Endodermal cell (in vitro differentiated cells): Measurements from ENCODE around the gene TAS2R31. TPM values are rescaled to one million over a fixed set of nuclear protein-coding genes. Genes with fewer than 3 reads are reported as not detected.

Source experiments
- DNase-seq: peaks from one replicate; pipeline ENCODE4 v3.0.0-alpha.2; 2017
- H3K27ac ChIP-seq: 2 replicates; pipeline ENCODE4 v1.5.1; 2013; ENCODE audit warnings: mild to moderate bottlenecking, low read depth, low read length, moderate library complexity
- H3K27me3 ChIP-seq: 2 replicates; pipeline ENCODE4 v1.6.1; 2013; ENCODE audit warnings: mild to moderate bottlenecking, low read length, moderate library complexity; ENCODE audit not compliant: insufficient read depth, control insufficient read depth, poor library complexity, severe bottlenecking
- H3K36me3 ChIP-seq: 2 replicates; pipeline ENCODE4 v1.7.0; 2013; ENCODE audit warnings: mild to moderate bottlenecking, low read length, moderate library complexity; ENCODE audit not compliant: control insufficient read depth, insufficient read depth
- H3K4me1 ChIP-seq: one replicate; pipeline ENCODE4 v1.7.0; 2013; ENCODE audit warnings: low read length; ENCODE audit not compliant: control insufficient read depth, insufficient read depth
- H3K4me3 ChIP-seq: 2 replicates; pipeline ENCODE4 v1.5.1; 2013; ENCODE audit warnings: mild to moderate bottlenecking, low read length, moderate library complexity
- H3K9ac ChIP-seq: 2 replicates; pipeline ENCODE4 v1.6.1; 2013; ENCODE audit warnings: mild to moderate bottlenecking, low read length, moderate library complexity; ENCODE audit not compliant: poor library complexity, severe bottlenecking; ENCODE audit errors: extremely low read depth
- H3K9me3 ChIP-seq: 2 replicates; pipeline ENCODE4 v1.6.1; 2013; ENCODE audit warnings: mild to moderate bottlenecking, low read length, moderate library complexity; ENCODE audit not compliant: control insufficient read depth
- H3K27ac Mint-ChIP-seq: 2 replicates; pipeline ENCODE4 v1.8.0; 2020; ENCODE audit warnings: mixed read lengths
- H3K27me3 Mint-ChIP-seq: 2 replicates; pipeline ENCODE4 v1.8.0; 2021; ENCODE audit warnings: mild to moderate bottlenecking, mixed read lengths; ENCODE audit not compliant: insufficient read depth
- H3K36me3 Mint-ChIP-seq: 2 replicates; pipeline ENCODE4 v1.8.0; 2020; ENCODE audit warnings: low read depth, mixed read lengths
- H3K4me1 Mint-ChIP-seq: 2 replicates; pipeline ENCODE4 v1.8.0; 2020; ENCODE audit warnings: mixed read lengths
- H3K4me3 Mint-ChIP-seq: 2 replicates; pipeline ENCODE4 v1.8.0; 2020; ENCODE audit warnings: mild to moderate bottlenecking, moderate library complexity, mixed read lengths
- H3K9me3 Mint-ChIP-seq: 2 replicates; pipeline ENCODE4 v1.8.0; 2020; ENCODE audit warnings: mild to moderate bottlenecking, mixed read lengths
- CTCF ChIP-seq: fragments of 200-600 bp; sonication (generic); conservative IDR thresholded peaks from 2 replicates; pipeline ENCODE4 v1.5.0; 2021; ENCODE audit warnings: antibody characterized with exemption, mild to moderate bottlenecking
- WGBS, 2 experiments: methylation state at CpG; one replicate each; pipeline versions ENCODE4 v1.1.5 to v1.1.7; 2013; ENCODE audit warnings: missing lambda C conversion rate in 2 of 2, mixed read lengths in 1 of 2; ENCODE audit not compliant: insufficient coverage in 1 of 2, insufficient read length in 1 of 2; 5-methylcytosine and 5-hydroxymethylcytosine counted together
- total RNA-seq, 2 donors: library from RNA; stranded (reverse); fragmentation: NEBNext Ultra II Directional in 1 of 2; extraction: Animal tissue kit (Norgen Biotek cat#: 25700) in 1 of 2; gene quantifications; 2 replicates in 1 of 2; 3 replicates in 1 of 2; pipeline ENCODE4 v1.2.1, GENCODE V29; 2021

The TAS2R31 gene
- total RNA-seq, 2 donors from 2014 or later = 2.4 to 12.4 TPM

GRCh38 chr12:11014234-11014633, 17.0 kb downstream of the TAS2R31 start:
- Mint-ChIP-seq H3K27me3 (no peaks in the 10 kb centered on the region), H3K9me3 (no peaks in the 10 kb centered on the region), H3K4me3 (no peak overlapping the region), H3K4me1 (peaks cover 7% of the 10 kb centered on the region), H3K27ac (no peak overlapping the region), H3K36me3 (peaks cover 19% of the 10 kb centered on the region)
- DNase-seq = no peak
- Histone ChIP-seq H3K9me3 (no peaks in the 10 kb centered on the region), H3K4me1 (no peaks in the 10 kb centered on the region), H3K27me3 (no peaks in the 10 kb centered on the region), H3K4me3 (no peak overlapping the region), H3K27ac (no peak overlapping the region), H3K9ac (no peak overlapping the region), H3K36me3 (no peaks in the 10 kb centered on the region)
- TF ChIP-seq CTCF = no peak

- Histone ChIP-seq H3K27me3 (no peaks in the 10 kb centered on the region), H3K4me3 (no peak overlapping the region), H3K27ac (no peak overlapping the region), H3K9ac (no peak overlapping the region), H3K9me3 (no peaks in the 10 kb centered on the region), H3K4me1 (no peaks in the 10 kb centered on the region), H3K36me3 (no peaks in the 10 kb centered on the region)
- 100% methylated on average over 1 of the region's 1 CpG; no CpG with 5 or more reads in 1 of the 2 experiments for WGBS, 2 experiments
- DNase-seq = no peak
- Mint-ChIP-seq H3K4me3 (no peak overlapping the region), H3K27me3 (no peaks in the 10 kb centered on the region), H3K4me1 (no peaks in the 10 kb centered on the region), H3K36me3 (peaks cover 2% of the 10 kb centered on the region), H3K9me3 (no peaks in the 10 kb centered on the region), H3K27ac (no peak overlapping the region)
- no peak for TF ChIP-seq CTCF
These were observed 23.6 kb downstream of the TAS2R31 start for GRCh38 chr12:11007608-11008007.

GRCh38 chr12:10998204-10998603, 33.0 kb downstream of the TAS2R31 start, which contains the start of gene TAS2R20:
Gene TAS2R20, minus strand, starts transcription at chr12:10998304. Its CDS starts 429 bp downstream, at chr12:10997875.
- H3K4me3 Mint-ChIP-seq = no peak within 1 kb of the TSS
- Histone ChIP-seq H3K9me3 (peaks cover 15% of the 10 kb centered on the region), H3K27ac (no peak within 1 kb of the TSS), H3K36me3 (peaks cover 6% of the 10 kb centered on the region), H3K4me1 (no peaks in the 10 kb centered on the region), H3K4me3 (no peak within 1 kb of the TSS), H3K27me3 (no peaks in the 10 kb centered on the region), H3K9ac (no peak within 1 kb of the TSS)
- no peaks in the 10 kb centered on the region for H3K27me3 Mint-ChIP-seq
- DNase-seq = no peak
- peak within 1 kb of the TSS; percentile 9 for H3K27ac Mint-ChIP-seq
- H3K4me1 Mint-ChIP-seq = peaks cover 1% of the 10 kb centered on the region
- H3K9me3 Mint-ChIP-seq = peaks cover 5% of the 10 kb centered on the region
- peaks cover 25% of the 10 kb centered on the region for H3K36me3 Mint-ChIP-seq
- TF ChIP-seq CTCF = no peak
